ENCODE data around the gene ERP44. TPM values are rescaled to one million over a fixed set of nuclear protein-coding genes. Genes with fewer than 3 reads are reported as not detected.

The ERP44 gene
- total RNA-seq, 4 donors from 2014 or later: 7.6 to 21.9 (median 12.6) TPM

DNA sequence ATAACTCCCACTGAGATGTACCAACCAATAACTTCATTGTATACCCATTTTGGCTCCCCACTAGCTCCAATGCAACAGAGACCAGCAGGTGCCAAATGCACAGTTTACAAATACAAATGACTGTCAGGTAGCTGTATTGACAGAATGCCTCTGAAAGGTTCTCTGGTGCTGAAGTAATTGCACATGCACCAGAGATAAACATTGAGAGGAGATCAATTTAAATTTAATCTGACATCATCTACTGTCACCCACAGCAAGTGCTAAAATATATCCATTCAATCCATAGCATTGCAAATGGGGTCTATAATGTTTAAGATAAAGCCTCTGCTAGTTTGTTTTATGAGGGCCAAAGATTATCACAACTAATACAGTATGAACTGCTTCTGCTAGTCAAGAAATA lies 112.2 kb downstream of the ERP44 start:
- Histone ChIP-seq H3K4me1 (no peaks in the 10 kb centered on the region), H3K27me3 (no peaks in the 10 kb centered on the region), H3K27ac (no peak overlapping the region), H3K9me3 (no peaks in the 10 kb centered on the region), H3K36me3 (no peaks in the 10 kb centered on the region), H3K4me3 (no peak overlapping the region)
- TF ChIP-seq POLR2A (IDR thresholded peaks at IDR 0.05): no peak
- TF ChIP-seq CTCF (IDR thresholded peaks at IDR 0.05): no peak
- intact Hi-C loops (cut with DNase I; ENCODE audit: low total_unique reads): no loop called here
- no peak for DNase-seq

DNA sequence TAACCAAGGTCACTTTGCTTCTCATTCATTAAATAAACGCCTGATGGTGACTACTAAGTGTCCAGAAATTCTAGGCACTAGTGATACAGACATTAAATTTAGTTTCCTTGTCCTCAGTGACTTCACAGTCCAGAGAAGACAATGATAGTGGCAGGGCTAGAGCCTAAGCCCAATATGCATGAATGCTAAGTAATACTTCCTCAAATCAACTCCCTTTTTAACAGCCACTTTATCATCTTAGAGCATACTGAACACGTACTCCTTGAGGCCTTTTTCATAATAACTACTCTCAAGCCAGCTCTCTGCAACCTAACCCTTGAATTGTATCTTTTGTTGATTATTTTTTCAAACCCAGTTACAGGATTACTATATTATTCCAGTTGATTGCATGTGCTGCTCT lies 118.2 kb downstream of the ERP44 start:
- no peak overlapping the region for H3K4me3 ChIP-seq
- no peaks in the 10 kb centered on the region for H3K36me3 ChIP-seq
- TF ChIP-seq CTCF (IDR thresholded peaks at IDR 0.05) (no peak), POLR2A (IDR thresholded peaks at IDR 0.05) (no peak)
- no peaks in the 10 kb centered on the region for H3K9me3 ChIP-seq
- H3K27ac ChIP-seq: no peak overlapping the region
- no peaks in the 10 kb centered on the region for H3K27me3 ChIP-seq
- no peak for DNase-seq
- intact Hi-C loops (cut with DNase I; ENCODE audit: low total_unique reads): no loop called here
- H3K4me1 ChIP-seq: no peaks in the 10 kb centered on the region

DNA sequence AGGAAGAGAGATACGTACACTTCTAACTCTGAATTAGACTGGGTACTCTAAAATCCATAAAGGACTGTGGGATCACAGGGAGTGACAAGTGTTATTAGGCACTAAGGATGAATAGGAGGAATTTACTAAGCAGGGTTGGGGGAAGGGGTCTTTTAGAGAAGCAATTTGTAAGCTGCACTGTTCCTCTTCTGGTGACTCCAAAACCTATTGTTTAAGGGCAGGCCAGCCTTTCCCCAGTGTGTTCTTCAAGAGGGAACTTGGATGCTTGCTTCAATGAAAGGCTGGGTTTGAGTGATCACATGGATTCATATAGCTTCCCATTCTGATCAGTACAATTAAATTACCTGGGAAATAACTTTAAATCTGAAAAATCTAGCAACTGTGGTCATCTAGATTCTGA lies 120.6 kb downstream of the ERP44 start:
- Histone ChIP-seq H3K27ac (no peak overlapping the region), H3K36me3 (no peaks in the 10 kb centered on the region), H3K27me3 (no peaks in the 10 kb centered on the region), H3K9me3 (no peaks in the 10 kb centered on the region), H3K4me3 (no peak overlapping the region), H3K4me1 (no peaks in the 10 kb centered on the region)
- no peak for DNase-seq
- TF ChIP-seq CTCF (IDR thresholded peaks at IDR 0.05) (no peak), POLR2A (IDR thresholded peaks at IDR 0.05) (no peak)
- intact Hi-C loops (cut with DNase I; ENCODE audit: low total_unique reads): no loop called here

- no peaks in the 10 kb centered on the region for H3K27me3 ChIP-seq
- H3K9me3 ChIP-seq: no peaks in the 10 kb centered on the region
- H3K4me3 ChIP-seq: no peak overlapping the region
- H3K4me1 ChIP-seq: no peaks in the 10 kb centered on the region
- intact Hi-C loops (cut with DNase I; ENCODE audit: low total_unique reads): no loop called here
- no peak for DNase-seq
- no peaks in the 10 kb centered on the region for H3K36me3 ChIP-seq
- no peak overlapping the region for H3K27ac ChIP-seq
- no peak for TF ChIP-seq CTCF (IDR thresholded peaks at IDR 0.05)
- no peak for TF ChIP-seq POLR2A (IDR thresholded peaks at IDR 0.05)
These were observed 121.6 kb downstream of the ERP44 start for GRCh38 chr9:99977033-99977792.

GRCh38 chr9:99973455-99973854 lies 125.3 kb downstream of the ERP44 start:
- intact Hi-C loops (cut with DNase I; ENCODE audit: low total_unique reads): no loop called here
- no peak overlapping the region for H3K4me3 ChIP-seq
- no peaks in the 10 kb centered on the region for H3K27me3 ChIP-seq
- DNase-seq: no peak
- no peak overlapping the region for H3K27ac ChIP-seq
- no peaks in the 10 kb centered on the region for H3K9me3 ChIP-seq
- H3K36me3 ChIP-seq: no peaks in the 10 kb centered on the region
- H3K4me1 ChIP-seq: no peaks in the 10 kb centered on the region
- no peak for TF ChIP-seq CTCF (IDR thresholded peaks at IDR 0.05)
- TF ChIP-seq POLR2A (IDR thresholded peaks at IDR 0.05): no peak
